Measurements from ENCODE around the gene WDFY4. TPM values are rescaled to one million over a fixed set of nuclear protein-coding genes. Genes with fewer than 3 reads are reported as not detected.

The WDFY4 gene
- total RNA-seq, 1 donor from 2014 or later, result not detected

DNA sequence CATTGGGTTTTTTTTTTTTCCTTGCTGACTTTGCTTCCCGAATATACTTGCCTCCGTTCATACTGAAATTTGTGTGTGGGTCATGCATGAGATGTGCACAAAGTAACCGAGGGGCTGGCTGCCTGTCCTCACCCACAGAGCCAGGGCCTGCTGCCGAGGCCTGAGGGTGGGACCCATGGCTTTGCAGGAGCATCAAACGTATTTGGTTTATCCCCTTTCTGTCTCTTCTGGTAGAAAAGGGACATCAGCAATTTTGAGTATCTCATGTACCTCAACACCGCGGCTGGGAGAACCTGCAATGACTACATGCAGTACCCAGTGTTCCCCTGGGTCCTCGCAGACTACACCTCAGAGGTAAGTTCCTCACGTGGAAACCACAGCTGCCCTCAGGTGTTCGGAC lies 258.4 kb downstream of the WDFY4 start:
- TF ChIP-seq, protein P1, sequence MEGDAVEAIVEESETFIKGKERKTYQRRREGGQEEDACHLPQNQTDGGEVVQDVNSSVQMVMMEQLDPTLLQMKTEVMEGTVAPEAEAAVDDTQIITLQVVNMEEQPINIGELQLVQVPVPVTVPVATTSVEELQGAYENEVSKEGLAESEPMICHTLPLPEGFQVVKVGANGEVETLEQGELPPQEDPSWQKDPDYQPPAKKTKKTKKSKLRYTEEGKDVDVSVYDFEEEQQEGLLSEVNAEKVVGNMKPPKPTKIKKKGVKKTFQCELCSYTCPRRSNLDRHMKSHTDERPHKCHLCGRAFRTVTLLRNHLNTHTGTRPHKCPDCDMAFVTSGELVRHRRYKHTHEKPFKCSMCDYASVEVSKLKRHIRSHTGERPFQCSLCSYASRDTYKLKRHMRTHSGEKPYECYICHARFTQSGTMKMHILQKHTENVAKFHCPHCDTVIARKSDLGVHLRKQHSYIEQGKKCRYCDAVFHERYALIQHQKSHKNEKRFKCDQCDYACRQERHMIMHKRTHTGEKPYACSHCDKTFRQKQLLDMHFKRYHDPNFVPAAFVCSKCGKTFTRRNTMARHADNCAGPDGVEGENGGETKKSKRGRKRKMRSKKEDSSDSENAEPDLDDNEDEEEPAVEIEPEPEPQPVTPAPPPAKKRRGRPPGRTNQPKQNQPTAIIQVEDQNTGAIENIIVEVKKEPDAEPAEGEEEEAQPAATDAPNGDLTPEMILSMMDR (IDR thresholded peaks at IDR 0.05; ENCODE audit: insufficient read depth, low read length, poor library complexity, severe bottlenecking), result no peak
- no peaks in the 10 kb centered on the region for H3K27me3 ChIP-seq (ENCODE audit: control insufficient read depth, insufficient read depth, low read length)
- DNase-seq (ENCODE audit: low read depth), result no peak
- H3K4me3 ChIP-seq (ENCODE audit: low read depth, low read length), result no peak overlapping the region
- no peaks in the 10 kb centered on the region for H3K36me3 ChIP-seq (ENCODE audit: control insufficient read depth, insufficient read depth, low read length)

DNA sequence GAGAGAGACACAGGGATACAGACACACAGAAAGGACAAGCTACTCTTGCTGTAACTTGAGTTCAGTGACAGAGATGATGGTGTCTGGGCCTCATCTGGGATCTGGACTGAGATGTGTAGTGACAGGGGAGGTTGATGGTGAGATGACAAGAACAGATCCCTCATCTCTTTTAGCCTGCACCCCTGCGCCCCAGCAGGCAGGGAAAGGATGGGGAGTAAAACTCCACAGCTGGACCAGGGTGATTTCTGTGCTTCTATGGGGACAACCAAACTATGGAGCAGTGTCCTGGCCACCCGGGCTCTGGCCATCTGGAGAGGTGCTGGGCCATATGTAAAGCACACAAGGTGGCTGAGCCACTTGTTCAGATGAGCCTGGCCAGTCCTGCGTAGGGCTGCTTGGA lies 259.5 kb downstream of the WDFY4 start:
- Histone ChIP-seq H3K27me3 (ENCODE audit: control insufficient read depth, insufficient read depth, low read length) (no peaks in the 10 kb centered on the region), H3K4me3 (ENCODE audit: low read depth, low read length) (no peak overlapping the region), H3K36me3 (ENCODE audit: control insufficient read depth, insufficient read depth, low read length) (no peaks in the 10 kb centered on the region)
- TF ChIP-seq, protein P1 (IDR thresholded peaks at IDR 0.05; ENCODE audit: insufficient read depth, low read length, poor library complexity, severe bottlenecking), result no peak
- no peak for DNase-seq (ENCODE audit: low read depth)

DNA sequence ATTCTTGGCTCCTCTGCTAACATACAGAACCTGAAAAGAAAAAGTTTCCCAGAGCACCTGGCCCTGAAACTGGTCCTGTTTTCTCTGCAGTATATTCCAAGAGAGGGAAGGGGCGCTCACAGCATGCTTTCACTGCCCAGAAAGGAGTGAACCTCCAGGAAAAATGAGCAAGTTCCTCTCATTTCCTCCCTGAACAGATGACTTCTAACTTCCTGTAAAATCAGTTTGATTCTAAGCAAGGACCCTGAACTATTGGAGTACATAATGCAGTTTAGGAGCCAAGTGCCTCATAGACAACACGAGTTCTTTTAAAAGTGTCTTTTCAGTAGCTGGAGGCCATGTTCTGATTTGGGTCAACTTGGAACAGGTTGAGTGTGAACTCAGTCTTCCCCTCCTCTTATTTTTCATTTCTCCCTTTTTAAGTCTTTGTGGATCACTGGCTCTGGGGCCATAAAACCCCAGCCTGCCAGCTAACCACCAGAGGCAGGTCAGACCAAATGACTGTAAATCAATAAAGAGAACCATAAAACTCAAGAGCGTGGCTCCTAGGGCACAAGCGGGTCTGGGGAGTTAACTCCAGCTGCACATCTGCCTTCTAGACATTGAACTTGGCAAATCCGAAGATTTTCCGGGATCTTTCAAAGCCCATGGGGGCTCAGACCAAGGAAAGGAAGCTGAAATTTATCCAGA lies 260.9 kb downstream of the WDFY4 start:
- Histone ChIP-seq H3K36me3 (ENCODE audit: control insufficient read depth, insufficient read depth, low read length) (no peaks in the 10 kb centered on the region), H3K27me3 (ENCODE audit: control insufficient read depth, insufficient read depth, low read length) (no peaks in the 10 kb centered on the region), H3K4me3 (ENCODE audit: low read depth, low read length) (no peak overlapping the region)
- no peak for DNase-seq (ENCODE audit: low read depth)
- TF ChIP-seq, protein P1 (IDR thresholded peaks at IDR 0.05; ENCODE audit: insufficient read depth, low read length, poor library complexity, severe bottlenecking), result no peak

DNA sequence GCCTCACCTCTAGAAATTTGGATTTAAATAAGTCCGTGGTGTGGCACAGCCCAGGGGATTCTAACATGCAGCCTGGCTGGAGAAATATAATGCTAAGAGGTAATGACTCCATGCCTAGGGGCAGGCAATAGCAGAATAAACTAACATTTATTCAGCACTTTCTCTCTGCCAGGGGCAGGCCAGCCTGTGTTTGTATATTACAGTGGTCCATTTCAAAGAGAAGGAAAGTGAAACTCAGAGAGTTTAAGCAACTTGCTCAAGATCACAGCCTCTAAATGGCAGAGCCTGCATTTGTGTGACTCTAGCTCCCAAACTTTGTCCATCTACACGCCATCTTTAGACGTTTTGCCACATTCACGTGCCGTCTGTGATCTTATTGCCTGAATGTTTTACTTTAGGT lies 261.7 kb downstream of the WDFY4 start:
- Histone ChIP-seq H3K4me3 (ENCODE audit: low read depth, low read length) (no peak overlapping the region), H3K36me3 (ENCODE audit: control insufficient read depth, insufficient read depth, low read length) (no peaks in the 10 kb centered on the region), H3K27me3 (ENCODE audit: control insufficient read depth, insufficient read depth, low read length) (no peaks in the 10 kb centered on the region)
- TF ChIP-seq, protein P1 (IDR thresholded peaks at IDR 0.05; ENCODE audit: insufficient read depth, low read length, poor library complexity, severe bottlenecking), result no peak
- no peak for DNase-seq (ENCODE audit: low read depth)

DNA sequence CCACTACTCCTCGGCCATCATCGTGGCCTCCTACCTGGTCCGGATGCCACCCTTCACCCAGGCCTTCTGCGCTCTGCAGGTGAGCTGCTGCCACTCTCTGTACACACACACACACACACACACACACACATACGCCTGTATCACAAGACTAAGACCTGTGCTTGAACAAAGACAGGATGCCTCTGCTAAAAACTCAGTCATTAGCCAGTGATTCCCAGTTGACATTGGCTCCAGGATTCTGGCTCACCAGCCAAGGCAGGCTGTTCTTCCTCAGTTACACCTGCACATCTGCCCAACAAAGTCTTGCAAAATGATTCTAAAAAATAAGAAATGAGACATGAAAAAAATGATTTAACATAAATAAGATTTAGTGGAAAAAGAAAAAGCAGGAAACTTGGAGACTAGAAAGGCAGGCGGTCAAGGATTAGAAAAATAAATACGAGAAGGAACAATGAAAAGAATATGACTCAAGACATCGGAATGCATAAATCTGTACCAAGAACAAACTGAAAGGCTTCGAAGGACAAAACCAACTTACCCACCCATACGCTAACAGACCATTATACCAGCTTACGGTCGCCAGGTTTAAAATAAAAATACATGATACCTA lies 262.3 kb downstream of the WDFY4 start:
- no peak for DNase-seq (ENCODE audit: low read depth)
- TF ChIP-seq, protein P1 (IDR thresholded peaks at IDR 0.05; ENCODE audit: insufficient read depth, low read length, poor library complexity, severe bottlenecking), result no peak
- H3K27me3 ChIP-seq (ENCODE audit: control insufficient read depth, insufficient read depth, low read length), result peaks cover 2% of the 10 kb centered on the region
- no peak overlapping the region for H3K4me3 ChIP-seq (ENCODE audit: low read depth, low read length)
- H3K36me3 ChIP-seq (ENCODE audit: control insufficient read depth, insufficient read depth, low read length), result no peaks in the 10 kb centered on the region
